Measurements from ENCODE around the gene ZEB2.

DNA sequence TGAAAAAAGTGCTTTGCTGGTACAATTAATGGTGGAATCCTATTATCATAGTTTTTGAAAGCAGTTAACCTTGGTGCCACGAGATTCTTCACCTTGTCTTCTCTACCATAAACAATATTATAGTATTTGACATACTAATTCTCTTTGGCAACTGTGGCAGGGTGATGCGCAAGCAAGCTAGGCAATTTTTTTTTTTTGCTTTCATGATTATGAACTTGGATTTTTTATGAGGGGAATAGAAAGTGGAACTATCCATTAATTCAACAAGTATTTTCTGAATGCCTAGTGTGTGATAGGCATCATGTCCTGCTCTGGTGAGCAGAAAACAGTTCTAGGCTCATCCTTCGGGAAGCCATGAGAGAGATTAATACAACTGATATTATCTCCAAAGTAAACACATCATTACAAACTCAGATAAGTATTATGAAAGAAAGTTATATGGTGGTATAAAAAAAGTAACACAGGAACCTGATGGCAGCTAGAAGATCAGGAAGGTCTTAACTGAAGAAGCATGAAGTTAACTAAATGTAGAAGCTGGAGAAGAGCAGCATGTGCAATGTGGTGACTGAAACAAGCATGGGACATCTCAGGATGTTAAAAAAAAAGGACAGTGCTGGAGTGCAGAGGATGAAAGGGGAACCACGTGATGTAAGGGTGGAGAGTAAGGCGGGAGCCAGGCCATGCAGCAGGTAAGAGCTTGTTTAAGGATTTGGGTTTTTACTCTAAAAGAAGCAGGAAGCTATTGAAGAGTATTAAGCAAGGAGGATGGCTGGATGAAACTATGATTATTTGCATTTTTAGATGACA, 113.7 kb downstream of the ZEB2 start:
- TF ChIP-seq, protein P1, sequence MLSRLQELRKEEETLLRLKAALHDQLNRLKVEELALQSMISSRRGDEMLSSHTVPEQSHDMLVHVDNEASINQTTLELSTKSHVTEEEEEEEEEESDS (CRISPR knock-in tag; IDR thresholded peaks at IDR 0.05; ENCODE audit: borderline replicate concordance): no peak
- TF ChIP-seq TAF1 (CRISPR knock-in tag; IDR thresholded peaks at IDR 0.05) (no peak), ZNF343 (CRISPR knock-in tag; IDR thresholded peaks at IDR 0.05) (no peak), ESRRA (CRISPR knock-in tag; IDR thresholded peaks at IDR 0.05; ENCODE audit: low read depth) (no peak), EED (CRISPR knock-in tag; IDR thresholded peaks at IDR 0.05) (no peak), ZNF431 (CRISPR knock-in tag; IDR thresholded peaks at IDR 0.05; ENCODE audit: borderline replicate concordance, low read depth) (no peak)

Data from HepG2 (cell line).